OCI-M2 (cell line): Measurements from ENCODE around the gene PADI6.

Source experiments
- DNase-seq: peaks from one replicate; lab custom pipeline; 2025; ENCODE audit not compliant: unreplicated experiment; lab: John Stamatoyannopoulos, UW

Gene PADI6

GRCh38 chr1:17356387-17357026 lies 15.5 kb upstream of the PADI6 start:
- DNase-seq = no peak

GRCh38 chr1:17358557-17358956 lies 13.4 kb upstream of the PADI6 start:
- no peak for DNase-seq

GRCh38 chr1:17359031-17359430 lies 13.0 kb upstream of the PADI6 start:
- DNase-seq = no peak

- no peak for DNase-seq
Measured at GRCh38 chr1:17359808-17360207, 12.2 kb upstream of the PADI6 start.

GRCh38 chr1:17360272-17360956 lies 11.6 kb upstream of the PADI6 start:
- DNase-seq = no peak

- DNase-seq = no peak
Measured at GRCh38 chr1:17361687-17362086, 10.3 kb upstream of the PADI6 start.

GRCh38 chr1:17363351-17363750 lies 8.6 kb upstream of the PADI6 start:
- DNase-seq = no peak

- DNase-seq = no peak
Measured at GRCh38 chr1:17363771-17364170, 8.2 kb upstream of the PADI6 start.

- no peak for DNase-seq
Measured at GRCh38 chr1:17365293-17365692, 6.7 kb upstream of the PADI6 start.

- no peak for DNase-seq
Measured at GRCh38 chr1:17369466-17369865, 2.5 kb upstream of the PADI6 start.

GRCh38 chr1:17370618-17371017 lies 1.4 kb upstream of the PADI6 start:
- no peak for DNase-seq

GRCh38 chr1:17372955-17373354 lies 959 bp downstream of the PADI6 start:
- no peak for DNase-seq

- DNase-seq = no peak
Measured at GRCh38 chr1:17375651-17376050, 3.7 kb downstream of the PADI6 start.

- no peak for DNase-seq
Measured at GRCh38 chr1:17377325-17377953, 5.4 kb downstream of the PADI6 start.

- no peak for DNase-seq
Measured at GRCh38 chr1:17381161-17381560, 9.2 kb downstream of the PADI6 start.

- no peak for DNase-seq
Measured at GRCh38 chr1:17392199-17392740, 20.3 kb downstream of the PADI6 start.

GRCh38 chr1:17393230-17393629 lies 21.2 kb downstream of the PADI6 start:
- no peak for DNase-seq

- no peak for DNase-seq
Measured at GRCh38 chr1:17397910-17398695, 26.1 kb downstream of the PADI6 start.

- no peak for DNase-seq
Measured at GRCh38 chr1:17400725-17401341, 28.8 kb downstream of the PADI6 start.

- no peak for DNase-seq
Measured at GRCh38 chr1:17401841-17402240, 29.8 kb downstream of the PADI6 start.

- DNase-seq = no peak
Measured at GRCh38 chr1:17403081-17403480, 31.1 kb downstream of the PADI6 start.
